ENCODE measurements around the gene PCDHGA1. TPM values are rescaled to one million over a fixed set of nuclear protein-coding genes. Genes with fewer than 3 reads are reported as not detected.

PCDHGA1 gene
- total and polyA plus RNA-seq, 9 of the 15 experiments (the other 6 are each of a cell fraction or from before 2014, with no cell fraction given), result 0.05 to 0.26 (median 0.18) TPM; not detected in 2

DNA sequence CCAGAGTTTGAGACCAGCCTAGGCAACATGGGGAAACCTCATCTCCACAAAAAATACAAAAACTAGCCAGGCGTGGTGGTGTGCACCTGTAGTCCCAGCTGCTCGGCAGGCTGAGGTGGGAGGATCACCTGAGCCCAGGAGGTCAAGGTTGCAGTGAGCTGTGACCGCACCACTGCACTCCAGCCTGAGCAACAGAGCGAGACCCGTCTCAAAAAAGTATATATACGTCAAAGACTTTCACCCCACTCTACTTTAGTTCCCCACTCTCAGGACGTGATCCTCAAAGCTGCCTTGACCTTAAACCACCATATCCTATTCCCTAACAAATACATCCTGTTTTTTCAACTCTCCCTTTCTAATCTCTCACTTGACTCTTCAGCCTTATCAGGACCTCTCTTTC is 199.6 kb downstream of the PCDHGA1 start:
- Histone ChIP-seq H3K27me3 (ENCODE audit: control insufficient read depth in 2 of 2, insufficient read depth in 2 of 2, low read length in 2 of 2) (no peaks in the 10 kb centered on the region), H3K4me1 (replicated peaks in 1 of 2; ENCODE audit: control insufficient read depth in 2 of 2, insufficient read depth in 2 of 2, low read length in 2 of 2) (peaks cover 0 to 2% of the 10 kb centered on the region in 2 experiments; a peak in 1 of 5 replicates), H3K79me2 (ENCODE audit: control insufficient read depth, insufficient read depth, low read length) (no peaks in the 10 kb centered on the region), H4K20me1 (replicated peaks; ENCODE audit: control insufficient read depth, insufficient read depth, low read length) (no peaks in the 10 kb centered on the region; the same call in 1 of the 2 replicates), H3K9me3 (replicated peaks; ENCODE audit: control insufficient read depth, insufficient read depth, low read depth, low read length) (no peaks in the 10 kb centered on the region), H3K9me1 (ENCODE audit: control insufficient read depth, insufficient read depth, low read length) (no peaks in the 10 kb centered on the region), H3K4me2 (ENCODE audit: insufficient read depth, low read length) (no peak overlapping the region), H3K36me3 (ENCODE audit: control insufficient read depth, insufficient read depth, low read length) (peaks cover 99% of the 10 kb centered on the region), H2AFZ (ENCODE audit: low read depth, low read length) (no peak overlapping the region), H3K27ac (ENCODE audit: extremely low read depth, low read depth, low read length) (no peak overlapping the region), H3K9ac (ENCODE audit: insufficient read depth in 1 of 2, low read depth in 2 of 2, low read length in 2 of 2) (no peak overlapping the region), H3K4me3 (no peak overlapping the region)
- CTCF ChIA-PET (ENCODE audit: low intra/inter-chr PET ratio), result no interaction called here
- TF ChIP-seq, protein P1, sequence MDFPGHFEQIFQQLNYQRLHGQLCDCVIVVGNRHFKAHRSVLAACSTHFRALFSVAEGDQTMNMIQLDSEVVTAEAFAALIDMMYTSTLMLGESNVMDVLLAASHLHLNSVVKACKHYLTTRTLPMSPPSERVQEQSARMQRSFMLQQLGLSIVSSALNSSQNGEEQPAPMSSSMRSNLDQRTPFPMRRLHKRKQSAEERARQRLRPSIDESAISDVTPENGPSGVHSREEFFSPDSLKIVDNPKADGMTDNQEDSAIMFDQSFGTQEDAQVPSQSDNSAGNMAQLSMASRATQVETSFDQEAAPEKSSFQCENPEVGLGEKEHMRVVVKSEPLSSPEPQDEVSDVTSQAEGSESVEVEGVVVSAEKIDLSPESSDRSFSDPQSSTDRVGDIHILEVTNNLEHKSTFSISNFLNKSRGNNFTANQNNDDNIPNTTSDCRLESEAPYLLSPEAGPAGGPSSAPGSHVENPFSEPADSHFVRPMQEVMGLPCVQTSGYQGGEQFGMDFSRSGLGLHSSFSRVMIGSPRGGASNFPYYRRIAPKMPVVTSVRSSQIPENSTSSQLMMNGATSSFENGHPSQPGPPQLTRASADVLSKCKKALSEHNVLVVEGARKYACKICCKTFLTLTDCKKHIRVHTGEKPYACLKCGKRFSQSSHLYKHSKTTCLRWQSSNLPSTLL (IDR thresholded peaks at IDR 0.05), result no peak
- no peak for TF ChIP-seq HMG20B (CRISPR knock-in tag; IDR thresholded peaks at IDR 0.05)
- TF ChIP-seq ETV5 (CRISPR knock-in tag; IDR thresholded peaks at IDR 0.05; ENCODE audit: low read depth), result no peak
- 94% methylated on average over 7 of the region's 7 CpGs for WGBS (ENCODE audit: insufficient coverage, low coverage, missing lambda C conversion rate)
- FAIRE-seq, result no peak
- DNase-seq (ENCODE audit: extremely low read depth in 1 of 4, low spot score in 3 of 4), result no peak
- BruUV-seq (replicated peaks), result TSS peak; percentile 18
- in situ Hi-C loops (cut with MboI) (no loop called here), intact Hi-C loops (cut with micrococcal nuclease) (no loop called here)
- ATAC-seq, result no peak
- POLR2A ChIA-PET, result no interaction called here

GRCh38 chr5:141532726-141533125 is 202.4 kb downstream of the PCDHGA1 start:
- DNase-seq (ENCODE audit: extremely low read depth in 1 of 4, low spot score in 3 of 4) (no peak), FAIRE-seq (no peak), ATAC-seq (no peak)
- Histone ChIP-seq H3K9me3 (replicated peaks; ENCODE audit: control insufficient read depth, insufficient read depth, low read depth, low read length) (no peaks in the 10 kb centered on the region), H3K9ac (ENCODE audit: insufficient read depth in 1 of 2, low read depth in 2 of 2, low read length in 2 of 2) (no peak overlapping the region), H3K27me3 (ENCODE audit: control insufficient read depth in 2 of 2, insufficient read depth in 2 of 2, low read length in 2 of 2) (no peaks in the 10 kb centered on the region), H3K27ac (ENCODE audit: extremely low read depth, low read depth, low read length) (no peak overlapping the region), H3K79me2 (ENCODE audit: control insufficient read depth, insufficient read depth, low read length) (no peaks in the 10 kb centered on the region), H4K20me1 (replicated peaks; ENCODE audit: control insufficient read depth, insufficient read depth, low read length) (no peaks in the 10 kb centered on the region), H2AFZ (ENCODE audit: low read depth, low read length) (no peak overlapping the region), H3K9me1 (ENCODE audit: control insufficient read depth, insufficient read depth, low read length) (no peaks in the 10 kb centered on the region), H3K36me3 (ENCODE audit: control insufficient read depth, insufficient read depth, low read length) (peaks cover 91% of the 10 kb centered on the region; the same call in 2 of the 3 replicates), H3K4me3 (no peak overlapping the region), H3K4me2 (ENCODE audit: insufficient read depth, low read length) (no peak overlapping the region), H3K4me1 (replicated peaks in 1 of 2; ENCODE audit: control insufficient read depth in 2 of 2, insufficient read depth in 2 of 2, low read length in 2 of 2) (peaks cover 0 to 2% of the 10 kb centered on the region in 2 experiments; a peak in 1 of 5 replicates)
- 100% methylated on average over 1 of the region's 1 CpG for WGBS (ENCODE audit: insufficient coverage, low coverage, missing lambda C conversion rate)
- ChIA-PET CTCF (ENCODE audit: low intra/inter-chr PET ratio) (no interaction called here), POLR2A (interaction anchor here (0.7 to 1.1 kb wide), 2 partner anchors 24 to 25 kb away, joined by 4 read pairs; no protein-coding TSS in a partner anchor)
- TF ChIP-seq JUND (IDR thresholded peaks at IDR 0.05; ENCODE audit: borderline replicate concordance, low read depth, low read length) (no peak), JUND (tag; IDR thresholded peaks at IDR 0.05; ENCODE audit: borderline replicate concordance, low read depth, low read length) (no peak), NRF1 (conservative IDR thresholded peaks at IDR 0.05 in 1 of 2, IDR thresholded peaks at IDR 0.05 in 1 of 2) (no peak), ZNF184 (CRISPR knock-in tag; IDR thresholded peaks at IDR 0.05) (no peak), CC2D1A (IDR thresholded peaks at IDR 0.05) (no peak), GTF2F1 (IDR thresholded peaks at IDR 0.05; ENCODE audit: low read depth, low read length) (no peak), TCF7L2 (IDR thresholded peaks at IDR 0.05; ENCODE audit: low read depth, low read length) (no peak), CBX5 (IDR thresholded peaks at IDR 0.05; ENCODE audit: borderline replicate concordance, low read depth) (no peak), MTA3 (IDR thresholded peaks at IDR 0.05; ENCODE audit: borderline replicate concordance) (no peak), ZBTB8A (IDR thresholded peaks at IDR 0.05; ENCODE audit: partially characterized antibody) (no peak), SMARCA5 (IDR thresholded peaks at IDR 0.05) (no peak), ZNF316 (IDR thresholded peaks at IDR 0.05) (no peak)
- in situ Hi-C loops (cut with MboI) (no loop called here), intact Hi-C loops (cut with micrococcal nuclease) (no loop called here)
- BruUV-seq (replicated peaks), result no TSS peak

Measured in K562 (cell line).